NCI-H345 treated with DMSO at 0.1 percent for 48 hours (cell line): ENCODE results near the gene TATDN2.
"Not testable (repeated sequence)": the region's sequence is repeated elsewhere in the genome, so short reads cannot be mapped to it uniquely, and the experiment has no call there.

Experiments used
- DNase-seq: peaks from one replicate; lab custom pipeline; 2025; ENCODE audit not compliant: unreplicated experiment; lab: John Stamatoyannopoulos, UW

The TATDN2 gene

GRCh38 chr3:10266936-10267335, 18.7 kb downstream of the TATDN2 start:
- DNase-seq: not testable (repeated sequence)

- DNase-seq: no peak
Measured at GRCh38 chr3:10268116-10268515, 19.9 kb downstream of the TATDN2 start.

- DNase-seq: no peak
Measured at GRCh38 chr3:10268930-10269329, 20.7 kb downstream of the TATDN2 start.

- no peak for DNase-seq
Measured at GRCh38 chr3:10269443-10269842, 21.2 kb downstream of the TATDN2 start.

GRCh38 chr3:10272476-10272875, 24.2 kb downstream of the TATDN2 start:
- not testable (repeated sequence) for DNase-seq

- DNase-seq: no peak
Measured at GRCh38 chr3:10272977-10273376, 24.7 kb downstream of the TATDN2 start.

- no peak for DNase-seq
Measured at GRCh38 chr3:10273702-10274305, 25.5 kb downstream of the TATDN2 start.

- no peak for DNase-seq
Measured at GRCh38 chr3:10274601-10275000, 26.3 kb downstream of the TATDN2 start.

- DNase-seq: no peak
Measured at GRCh38 chr3:10277115-10277625, 28.9 kb downstream of the TATDN2 start.

GRCh38 chr3:10278501-10278900, 30.2 kb downstream of the TATDN2 start:
- DNase-seq: no peak

- DNase-seq: no peak
Measured at GRCh38 chr3:10279384-10280176, 31.3 kb downstream of the TATDN2 start.

GRCh38 chr3:10280177-10280529, 31.9 kb downstream of the TATDN2 start:
- DNase-seq: no peak

- no peak for DNase-seq
Measured at GRCh38 chr3:10280571-10280970, 32.3 kb downstream of the TATDN2 start.

GRCh38 chr3:10281951-10282350, 33.7 kb downstream of the TATDN2 start:
- DNase-seq: no peak

GRCh38 chr3:10283638-10284037, 35.4 kb downstream of the TATDN2 start:
- DNase-seq: no peak

- DNase-seq: no peak
Measured at GRCh38 chr3:10284496-10284895, 36.2 kb downstream of the TATDN2 start.

- DNase-seq: no peak
Measured at GRCh38 chr3:10285272-10286132, 37.2 kb downstream of the TATDN2 start.

- DNase-seq: no peak
Measured at GRCh38 chr3:10286133-10286524, 37.9 kb downstream of the TATDN2 start.

GRCh38 chr3:10286596-10287295, 38.5 kb downstream of the TATDN2 start:
- DNase-seq: no peak

GRCh38 chr3:10287936-10288574, 39.8 kb downstream of the TATDN2 start:
- no peak for DNase-seq

- no peak for DNase-seq
Measured at GRCh38 chr3:10288575-10288960, 40.3 kb downstream of the TATDN2 start.
